Liver (tissue), 3 donors: Measurements from ENCODE around the gene USP38.

Experiments used
- EGR1 ChIP-seq, 2 donors: IDR thresholded peaks; 2 replicates each; pipeline ENCODE4 v1.6.1; 2016 to 2018; ENCODE audit warnings: antibody characterized with exemption in 2 of 2, low read depth in 2 of 2
- FOXA1 ChIP-seq: IDR thresholded peaks from 2 replicates; pipeline ENCODE4 v1.6.1; 2016; ENCODE audit warnings: antibody characterized with exemption
- GABPA ChIP-seq, 2 donors: IDR thresholded peaks in 1 of 2; conservative IDR thresholded peaks in 1 of 2; 2 replicates each; pipeline ENCODE4 v1.6.1; 2016; ENCODE audit warnings: antibody characterized with exemption in 2 of 2, mild to moderate bottlenecking in 1 of 2, moderate library complexity in 1 of 2
- JUND ChIP-seq, 2 donors: IDR thresholded peaks; 2 replicates each; pipeline ENCODE4 v1.6.1; 2016; ENCODE audit warnings: antibody characterized with exemption in 2 of 2
- RAD21 ChIP-seq, 2 donors: IDR thresholded peaks; 2 replicates each; pipeline ENCODE4 v1.6.1; 2016; ENCODE audit warnings: antibody characterized with exemption in 2 of 2, mild to moderate bottlenecking in 2 of 2
- RXRA ChIP-seq, 2 donors: IDR thresholded peaks; 2 replicates each; pipeline ENCODE4 v1.6.1; 2017 to 2018; ENCODE audit warnings: antibody characterized with exemption in 2 of 2, mild to moderate bottlenecking in 1 of 2
- TAF1 ChIP-seq: conservative IDR thresholded peaks from 2 replicates; pipeline ENCODE4 v1.6.1; 2016; ENCODE audit warnings: antibody characterized with exemption, mild to moderate bottlenecking
- YY1 ChIP-seq: IDR thresholded peaks from 2 replicates; pipeline ENCODE4 v1.6.1; 2016; ENCODE audit warnings: antibody characterized with exemption, mild to moderate bottlenecking
- TF ChIP-seq, protein P1 (sequence below): fragments of 150-350 bp; IDR thresholded peaks from 2 replicates; pipeline ENCODE4 v1.5.1; 2017; ENCODE audit warnings: improper control_type of control experiment, low read depth, low read length; ENCODE audit not compliant: missing input control
- TF ChIP-seq, protein P2 (sequence below): IDR thresholded peaks from 2 replicates; pipeline ENCODE4 v1.6.1; 2016; ENCODE audit warnings: antibody characterized with exemption
- TF ChIP-seq, protein P3 (sequence below): IDR thresholded peaks from 2 replicates; pipeline ENCODE4 v1.6.1; 2016; ENCODE audit warnings: antibody characterized with exemption
- TF ChIP-seq, protein P4 (sequence below): IDR thresholded peaks from 2 replicates; pipeline ENCODE4 v1.6.1; 2016; ENCODE audit warnings: antibody characterized with exemption, mild to moderate bottlenecking
- donor health status: healthy.
- donor health status: healthy.

DNA sequence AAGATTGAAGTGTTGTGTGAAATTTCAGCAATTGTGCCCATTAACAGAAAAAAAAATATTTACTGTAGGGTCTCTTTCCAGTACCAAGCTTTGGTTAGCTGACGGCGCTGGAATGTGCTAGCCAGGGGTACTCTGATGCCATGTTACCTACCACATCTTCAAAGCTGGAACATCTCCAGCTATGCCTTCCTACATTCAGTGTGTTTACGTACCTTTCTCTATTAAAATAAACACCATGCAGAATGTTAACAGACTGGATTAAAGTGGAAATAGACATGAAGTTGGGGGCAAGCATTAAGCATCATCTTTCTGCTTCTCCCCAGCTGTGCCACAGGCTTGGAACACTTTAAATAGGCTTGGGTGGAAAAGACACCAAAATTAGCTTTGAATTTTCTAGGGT lies 65.9 kb downstream of the USP38 start:
- TF ChIP-seq, protein P1, sequence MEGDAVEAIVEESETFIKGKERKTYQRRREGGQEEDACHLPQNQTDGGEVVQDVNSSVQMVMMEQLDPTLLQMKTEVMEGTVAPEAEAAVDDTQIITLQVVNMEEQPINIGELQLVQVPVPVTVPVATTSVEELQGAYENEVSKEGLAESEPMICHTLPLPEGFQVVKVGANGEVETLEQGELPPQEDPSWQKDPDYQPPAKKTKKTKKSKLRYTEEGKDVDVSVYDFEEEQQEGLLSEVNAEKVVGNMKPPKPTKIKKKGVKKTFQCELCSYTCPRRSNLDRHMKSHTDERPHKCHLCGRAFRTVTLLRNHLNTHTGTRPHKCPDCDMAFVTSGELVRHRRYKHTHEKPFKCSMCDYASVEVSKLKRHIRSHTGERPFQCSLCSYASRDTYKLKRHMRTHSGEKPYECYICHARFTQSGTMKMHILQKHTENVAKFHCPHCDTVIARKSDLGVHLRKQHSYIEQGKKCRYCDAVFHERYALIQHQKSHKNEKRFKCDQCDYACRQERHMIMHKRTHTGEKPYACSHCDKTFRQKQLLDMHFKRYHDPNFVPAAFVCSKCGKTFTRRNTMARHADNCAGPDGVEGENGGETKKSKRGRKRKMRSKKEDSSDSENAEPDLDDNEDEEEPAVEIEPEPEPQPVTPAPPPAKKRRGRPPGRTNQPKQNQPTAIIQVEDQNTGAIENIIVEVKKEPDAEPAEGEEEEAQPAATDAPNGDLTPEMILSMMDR: no peak
- TF ChIP-seq, protein P2, sequence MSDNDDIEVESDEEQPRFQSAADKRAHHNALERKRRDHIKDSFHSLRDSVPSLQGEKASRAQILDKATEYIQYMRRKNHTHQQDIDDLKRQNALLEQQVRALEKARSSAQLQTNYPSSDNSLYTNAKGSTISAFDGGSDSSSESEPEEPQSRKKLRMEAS: no peak
- TF ChIP-seq YY1 (no peak), TAF1 (no peak), EGR1 (IDR thresholded peaks at IDR 0.05; ENCODE audit: low read depth in 2 of 2) (no peak), RAD21 (IDR thresholded peaks at IDR 0.05) (no peak), JUND (IDR thresholded peaks at IDR 0.05) (no peak), RXRA (IDR thresholded peaks at IDR 0.05) (no peak), GABPA (IDR thresholded peaks at IDR 0.05 in 1 of 2, conservative IDR thresholded peaks at IDR 0.05 in 1 of 2) (no peak), FOXA1 (no peak)
- TF ChIP-seq, protein P3, sequence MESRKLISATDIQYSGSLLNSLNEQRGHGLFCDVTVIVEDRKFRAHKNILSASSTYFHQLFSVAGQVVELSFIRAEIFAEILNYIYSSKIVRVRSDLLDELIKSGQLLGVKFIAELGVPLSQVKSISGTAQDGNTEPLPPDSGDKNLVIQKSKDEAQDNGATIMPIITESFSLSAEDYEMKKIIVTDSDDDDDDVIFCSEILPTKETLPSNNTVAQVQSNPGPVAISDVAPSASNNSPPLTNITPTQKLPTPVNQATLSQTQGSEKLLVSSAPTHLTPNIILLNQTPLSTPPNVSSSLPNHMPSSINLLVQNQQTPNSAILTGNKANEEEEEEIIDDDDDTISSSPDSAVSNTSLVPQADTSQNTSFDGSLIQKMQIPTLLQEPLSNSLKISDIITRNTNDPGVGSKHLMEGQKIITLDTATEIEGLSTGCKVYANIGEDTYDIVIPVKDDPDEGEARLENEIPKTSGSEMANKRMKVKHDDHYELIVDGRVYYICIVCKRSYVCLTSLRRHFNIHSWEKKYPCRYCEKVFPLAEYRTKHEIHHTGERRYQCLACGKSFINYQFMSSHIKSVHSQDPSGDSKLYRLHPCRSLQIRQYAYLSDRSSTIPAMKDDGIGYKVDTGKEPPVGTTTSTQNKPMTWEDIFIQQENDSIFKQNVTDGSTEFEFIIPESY: no peak
- TF ChIP-seq, protein P4, sequence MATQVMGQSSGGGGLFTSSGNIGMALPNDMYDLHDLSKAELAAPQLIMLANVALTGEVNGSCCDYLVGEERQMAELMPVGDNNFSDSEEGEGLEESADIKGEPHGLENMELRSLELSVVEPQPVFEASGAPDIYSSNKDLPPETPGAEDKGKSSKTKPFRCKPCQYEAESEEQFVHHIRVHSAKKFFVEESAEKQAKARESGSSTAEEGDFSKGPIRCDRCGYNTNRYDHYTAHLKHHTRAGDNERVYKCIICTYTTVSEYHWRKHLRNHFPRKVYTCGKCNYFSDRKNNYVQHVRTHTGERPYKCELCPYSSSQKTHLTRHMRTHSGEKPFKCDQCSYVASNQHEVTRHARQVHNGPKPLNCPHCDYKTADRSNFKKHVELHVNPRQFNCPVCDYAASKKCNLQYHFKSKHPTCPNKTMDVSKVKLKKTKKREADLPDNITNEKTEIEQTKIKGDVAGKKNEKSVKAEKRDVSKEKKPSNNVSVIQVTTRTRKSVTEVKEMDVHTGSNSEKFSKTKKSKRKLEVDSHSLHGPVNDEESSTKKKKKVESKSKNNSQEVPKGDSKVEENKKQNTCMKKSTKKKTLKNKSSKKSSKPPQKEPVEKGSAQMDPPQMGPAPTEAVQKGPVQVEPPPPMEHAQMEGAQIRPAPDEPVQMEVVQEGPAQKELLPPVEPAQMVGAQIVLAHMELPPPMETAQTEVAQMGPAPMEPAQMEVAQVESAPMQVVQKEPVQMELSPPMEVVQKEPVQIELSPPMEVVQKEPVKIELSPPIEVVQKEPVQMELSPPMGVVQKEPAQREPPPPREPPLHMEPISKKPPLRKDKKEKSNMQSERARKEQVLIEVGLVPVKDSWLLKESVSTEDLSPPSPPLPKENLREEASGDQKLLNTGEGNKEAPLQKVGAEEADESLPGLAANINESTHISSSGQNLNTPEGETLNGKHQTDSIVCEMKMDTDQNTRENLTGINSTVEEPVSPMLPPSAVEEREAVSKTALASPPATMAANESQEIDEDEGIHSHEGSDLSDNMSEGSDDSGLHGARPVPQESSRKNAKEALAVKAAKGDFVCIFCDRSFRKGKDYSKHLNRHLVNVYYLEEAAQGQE: no peak
